ENCODE measurements around the gene RPH3AL. TPM values are rescaled to one million over a fixed set of nuclear protein-coding genes. Genes with fewer than 3 reads are reported as not detected.

Gene RPH3AL
- polyA plus RNA-seq, 4 donors = 13.1 to 27.4 (median 18.7) TPM

- no peak for DNase-seq (ENCODE audit: low read depth in 4 of 4, low spot score in 3 of 4)
Measured at GRCh38 chr17:337866-338265, 14.7 kb downstream of the RPH3AL start.

GRCh38 chr17:337453-337852 is 15.2 kb downstream of the RPH3AL start:
- DNase-seq (ENCODE audit: low read depth in 4 of 4, low spot score in 3 of 4) = no peak

GRCh38 chr17:337022-337420 is 15.6 kb downstream of the RPH3AL start:
- no peak for DNase-seq (ENCODE audit: low read depth in 4 of 4, low spot score in 3 of 4)

GRCh38 chr17:336110-337021 is 16.2 kb downstream of the RPH3AL start:
- no peak for DNase-seq (ENCODE audit: low read depth in 4 of 4, low spot score in 3 of 4)

GRCh38 chr17:335691-336090 is 16.9 kb downstream of the RPH3AL start:
- no peak for DNase-seq (ENCODE audit: low read depth in 4 of 4, low spot score in 3 of 4)

GRCh38 chr17:334974-335481 is 17.6 kb downstream of the RPH3AL start:
- no peak for DNase-seq (ENCODE audit: low read depth in 4 of 4, low spot score in 3 of 4)

- DNase-seq (ENCODE audit: low read depth in 4 of 4, low spot score in 3 of 4) = no peak
Measured at GRCh38 chr17:333626-334396, 18.8 kb downstream of the RPH3AL start.

GRCh38 chr17:332558-333322 is 19.9 kb downstream of the RPH3AL start:
- DNase-seq (ENCODE audit: low read depth in 4 of 4, low spot score in 3 of 4) = no peak

GRCh38 chr17:332023-332422 is 20.6 kb downstream of the RPH3AL start:
- DNase-seq (ENCODE audit: low read depth in 4 of 4, low spot score in 3 of 4) = no peak

GRCh38 chr17:330993-331701 is 21.5 kb downstream of the RPH3AL start:
- no peak for DNase-seq (ENCODE audit: low read depth in 4 of 4, low spot score in 3 of 4)

- no peak for DNase-seq (ENCODE audit: low read depth in 4 of 4, low spot score in 3 of 4)
Measured at GRCh38 chr17:329784-330420, 22.7 kb downstream of the RPH3AL start.

- no peak for DNase-seq (ENCODE audit: low read depth in 4 of 4, low spot score in 3 of 4)
Measured at GRCh38 chr17:327971-328370, 24.6 kb downstream of the RPH3AL start.

- no peak for DNase-seq (ENCODE audit: low read depth in 4 of 4, low spot score in 3 of 4)
Measured at GRCh38 chr17:327296-327695, 25.3 kb downstream of the RPH3AL start.

GRCh38 chr17:326010-326621 is 26.5 kb downstream of the RPH3AL start:
- DNase-seq (ENCODE audit: low read depth in 4 of 4, low spot score in 3 of 4) = no peak

GRCh38 chr17:325270-326009 is 27.2 kb downstream of the RPH3AL start:
- no peak for DNase-seq (ENCODE audit: low read depth in 4 of 4, low spot score in 3 of 4)

GRCh38 chr17:323721-324571 is 28.7 kb downstream of the RPH3AL start:
- no peak for DNase-seq (ENCODE audit: low read depth in 4 of 4, low spot score in 3 of 4)

- DNase-seq (ENCODE audit: low read depth in 4 of 4, low spot score in 3 of 4) = no peak
Measured at GRCh38 chr17:323181-323580, 29.4 kb downstream of the RPH3AL start.

Measured in right renal pelvis (tissue), 4 donors.